Measurements from ENCODE around the gene CROT.

GRCh38 chr7:87300756-87301155, 44.7 kb upstream of the CROT start:
- TF ChIP-seq POLR2A (IDR thresholded peaks at IDR 0.05), result no peak
- TF ChIP-seq CTCF (IDR thresholded peaks at IDR 0.05), result no peak

All from breast epithelium (tissue), 3 donors.